PFSK-1 (cell line): ENCODE measurements around the gene TUSC7.

Experiments used
- POLR2AphosphoS5 ChIP-seq: IDR thresholded peaks from 2 replicates; pipeline ENCODE4 v1.6.1; 2012; ENCODE audit warnings: low read depth, mild to moderate bottlenecking, control low read depth, low read length, moderate library complexity
- TAF1 ChIP-seq: IDR thresholded peaks from 2 replicates; pipeline ENCODE4 v1.6.1; 2012; ENCODE audit warnings: low read length, control low read depth, borderline replicate concordance; ENCODE audit not compliant: insufficient read depth
- TF ChIP-seq, protein P1 (sequence below), 2 experiments: IDR thresholded peaks; 2 replicates each; pipeline versions ENCODE4 v1.6.1 to v1.8.0; 2011 to 2012; ENCODE audit warnings: low read depth in 2 of 2, low read length in 2 of 2, control low read depth in 1 of 2, inconsistent platforms in 1 of 2, mild to moderate bottlenecking in 1 of 2, moderate library complexity in 1 of 2; ENCODE audit not compliant: insufficient read depth in 1 of 2

DNA sequence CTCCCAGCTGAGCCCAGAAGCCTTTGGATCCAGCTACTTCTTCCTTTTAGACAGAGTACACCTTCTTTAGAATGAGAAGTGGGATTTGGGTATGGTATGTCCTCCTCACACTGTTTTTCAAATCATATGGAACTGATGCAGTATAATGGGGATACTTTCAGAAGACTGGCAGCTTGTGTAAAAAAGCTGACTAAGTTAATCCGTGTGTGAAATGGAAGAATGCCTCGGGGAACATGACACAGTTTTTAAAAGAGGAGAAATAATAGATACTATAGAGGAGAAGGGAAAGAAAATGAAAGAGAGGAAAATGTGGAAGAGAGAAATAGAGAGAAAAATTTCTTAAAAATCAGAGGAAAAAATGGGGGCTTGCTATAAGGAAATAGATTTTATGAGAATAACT is 47.7 kb downstream of the TUSC7 start:
- no peak for TF ChIP-seq TAF1
- no peak for TF ChIP-seq POLR2AphosphoS5
- TF ChIP-seq, protein P1, sequence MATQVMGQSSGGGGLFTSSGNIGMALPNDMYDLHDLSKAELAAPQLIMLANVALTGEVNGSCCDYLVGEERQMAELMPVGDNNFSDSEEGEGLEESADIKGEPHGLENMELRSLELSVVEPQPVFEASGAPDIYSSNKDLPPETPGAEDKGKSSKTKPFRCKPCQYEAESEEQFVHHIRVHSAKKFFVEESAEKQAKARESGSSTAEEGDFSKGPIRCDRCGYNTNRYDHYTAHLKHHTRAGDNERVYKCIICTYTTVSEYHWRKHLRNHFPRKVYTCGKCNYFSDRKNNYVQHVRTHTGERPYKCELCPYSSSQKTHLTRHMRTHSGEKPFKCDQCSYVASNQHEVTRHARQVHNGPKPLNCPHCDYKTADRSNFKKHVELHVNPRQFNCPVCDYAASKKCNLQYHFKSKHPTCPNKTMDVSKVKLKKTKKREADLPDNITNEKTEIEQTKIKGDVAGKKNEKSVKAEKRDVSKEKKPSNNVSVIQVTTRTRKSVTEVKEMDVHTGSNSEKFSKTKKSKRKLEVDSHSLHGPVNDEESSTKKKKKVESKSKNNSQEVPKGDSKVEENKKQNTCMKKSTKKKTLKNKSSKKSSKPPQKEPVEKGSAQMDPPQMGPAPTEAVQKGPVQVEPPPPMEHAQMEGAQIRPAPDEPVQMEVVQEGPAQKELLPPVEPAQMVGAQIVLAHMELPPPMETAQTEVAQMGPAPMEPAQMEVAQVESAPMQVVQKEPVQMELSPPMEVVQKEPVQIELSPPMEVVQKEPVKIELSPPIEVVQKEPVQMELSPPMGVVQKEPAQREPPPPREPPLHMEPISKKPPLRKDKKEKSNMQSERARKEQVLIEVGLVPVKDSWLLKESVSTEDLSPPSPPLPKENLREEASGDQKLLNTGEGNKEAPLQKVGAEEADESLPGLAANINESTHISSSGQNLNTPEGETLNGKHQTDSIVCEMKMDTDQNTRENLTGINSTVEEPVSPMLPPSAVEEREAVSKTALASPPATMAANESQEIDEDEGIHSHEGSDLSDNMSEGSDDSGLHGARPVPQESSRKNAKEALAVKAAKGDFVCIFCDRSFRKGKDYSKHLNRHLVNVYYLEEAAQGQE (IDR thresholded peaks at IDR 0.05; ENCODE audit: insufficient read depth in 1 of 2, low read depth in 2 of 2, low read length in 2 of 2) = no peak
